GM18951 (cell line): Measurements from ENCODE around the gene PLCL1.

Experiments used
- POLR2A ChIP-seq: IDR thresholded peaks from 4 replicates; pipeline ENCODE4 v1.6.1; 2011; ENCODE audit warnings: mild to moderate bottlenecking; ENCODE audit not compliant: insufficient read length, insufficient read depth; ENCODE audit errors: extremely low read depth
- in situ Hi-C: fragments of 300-500 bp; cut with MboI; formaldehyde crosslinking; loops from one replicate; pipeline ENCODE4 v1.12.0; 2022; ENCODE audit warnings: low sequenced_read_pairs, mixed read lengths, inconsistent platforms; ENCODE audit not compliant: unreplicated experiment

PLCL1 gene

DNA sequence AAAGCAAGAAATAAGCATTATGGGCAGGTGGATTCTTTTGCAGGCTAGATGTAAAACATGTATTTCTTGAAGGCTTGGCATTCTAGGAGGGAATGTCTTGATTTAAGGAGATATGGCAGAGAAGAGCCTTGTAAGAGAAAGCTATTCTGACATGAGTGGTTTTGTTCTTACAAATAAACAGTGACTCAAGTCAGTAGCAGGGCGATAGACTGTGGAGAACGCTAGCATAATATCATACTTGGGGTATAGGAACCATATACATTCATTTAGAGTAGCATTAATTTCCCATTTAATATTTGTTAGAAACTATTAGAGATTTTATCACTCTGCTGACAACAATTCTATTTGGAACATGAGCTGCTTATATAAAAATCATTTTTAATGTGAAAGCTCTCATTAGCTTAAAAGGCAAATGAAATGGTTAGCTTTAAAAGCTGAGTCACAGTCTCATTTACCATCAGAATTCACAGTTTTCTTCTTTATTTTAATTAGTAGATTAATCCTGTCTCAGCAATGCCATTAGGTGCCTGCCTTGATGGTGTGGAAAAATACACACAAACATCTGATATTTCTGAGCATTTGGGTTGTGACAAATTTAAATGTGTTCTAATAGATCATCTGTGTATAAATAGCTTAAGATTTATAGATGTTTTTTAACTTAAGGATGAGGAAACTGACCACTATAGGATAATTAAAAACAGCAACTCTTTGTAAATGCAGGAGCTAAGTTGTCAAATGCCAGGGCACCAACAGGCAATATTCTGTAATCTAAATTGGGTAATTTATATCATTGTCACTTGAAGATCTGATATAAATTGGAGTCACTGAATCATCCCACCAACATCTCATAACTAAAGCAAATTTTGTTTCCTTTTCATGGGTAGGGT is 276.7 kb downstream of the PLCL1 start:
- in situ Hi-C loops = no loop called here
- no peak for TF ChIP-seq POLR2A

DNA sequence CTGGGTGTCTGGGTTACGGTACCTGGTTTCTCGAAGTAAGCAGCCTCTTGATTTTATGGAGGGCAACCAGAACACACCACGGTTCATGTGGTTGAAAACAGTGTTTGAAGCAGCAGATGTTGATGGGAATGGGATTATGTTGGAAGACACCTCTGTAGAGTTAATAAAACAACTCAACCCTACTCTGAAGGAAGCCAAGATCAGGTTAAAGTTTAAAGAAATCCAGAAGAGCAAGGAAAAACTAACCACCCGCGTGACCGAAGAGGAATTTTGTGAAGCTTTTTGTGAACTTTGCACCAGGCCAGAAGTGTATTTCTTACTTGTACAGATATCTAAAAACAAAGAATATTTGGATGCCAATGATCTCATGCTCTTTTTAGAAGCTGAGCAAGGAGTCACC is 279.8 kb downstream of the PLCL1 start:
- in situ Hi-C loops = no loop called here
- no peak for TF ChIP-seq POLR2A

DNA sequence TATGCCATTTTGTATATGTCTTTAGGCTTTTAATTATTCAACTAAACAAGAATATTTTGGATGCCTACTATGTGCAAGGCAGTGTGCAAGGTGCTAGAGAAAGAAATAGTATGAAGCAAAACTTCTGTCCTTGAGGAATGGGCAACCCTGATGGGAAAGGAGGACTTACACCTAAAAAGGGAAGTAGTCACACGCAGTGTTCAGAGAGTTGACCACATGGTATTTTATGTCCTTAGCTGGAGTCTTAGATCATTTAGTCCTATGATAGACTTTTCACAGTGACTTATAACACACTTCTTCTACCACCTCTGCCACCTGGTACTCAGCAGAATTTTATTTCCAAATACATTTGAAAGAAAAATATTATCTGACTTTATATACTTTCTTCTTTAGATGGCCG is 291.6 kb downstream of the PLCL1 start:
- in situ Hi-C loops = no loop called here
- TF ChIP-seq POLR2A = no peak

DNA sequence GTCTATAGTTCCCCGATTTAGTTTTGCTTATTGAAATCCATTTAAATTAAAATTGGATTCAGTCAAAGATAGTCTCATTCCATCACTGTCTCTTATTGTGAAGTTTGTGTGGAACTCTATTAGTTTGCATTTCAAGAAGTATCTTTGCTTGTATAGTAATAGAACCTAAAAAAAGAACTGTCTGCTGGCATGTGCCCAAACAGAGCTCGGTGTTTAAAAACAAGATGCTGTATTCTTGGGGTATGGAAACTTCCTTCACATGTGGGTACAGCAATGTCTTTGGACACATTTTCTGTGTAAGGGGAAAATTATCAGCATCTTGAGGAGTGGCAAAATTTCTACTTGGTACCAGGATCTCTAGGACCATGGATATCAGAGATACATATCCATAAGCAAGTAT is 292.6 kb downstream of the PLCL1 start:
- in situ Hi-C loops = no loop called here
- TF ChIP-seq POLR2A = no peak

DNA sequence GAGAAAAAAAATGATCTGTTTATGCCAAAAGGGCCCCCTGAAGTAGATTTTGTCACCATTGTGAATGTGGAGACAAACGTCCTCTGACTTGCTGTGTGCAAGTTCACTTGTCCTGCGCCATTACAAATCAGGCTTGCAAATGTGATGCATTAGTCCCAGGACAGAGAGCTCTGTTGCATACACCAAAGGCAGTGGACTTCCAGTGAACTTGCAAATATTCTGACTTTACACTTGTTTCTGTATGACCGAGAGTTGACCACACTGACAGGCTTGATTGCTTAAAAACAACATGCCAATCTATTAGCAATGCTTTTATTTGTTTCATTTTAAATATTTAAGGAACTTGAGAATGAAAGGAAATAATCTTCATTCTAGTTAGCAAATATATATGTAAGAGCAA is 293.2 kb downstream of the PLCL1 start:
- in situ Hi-C loops = no loop called here
- no peak for TF ChIP-seq POLR2A

DNA sequence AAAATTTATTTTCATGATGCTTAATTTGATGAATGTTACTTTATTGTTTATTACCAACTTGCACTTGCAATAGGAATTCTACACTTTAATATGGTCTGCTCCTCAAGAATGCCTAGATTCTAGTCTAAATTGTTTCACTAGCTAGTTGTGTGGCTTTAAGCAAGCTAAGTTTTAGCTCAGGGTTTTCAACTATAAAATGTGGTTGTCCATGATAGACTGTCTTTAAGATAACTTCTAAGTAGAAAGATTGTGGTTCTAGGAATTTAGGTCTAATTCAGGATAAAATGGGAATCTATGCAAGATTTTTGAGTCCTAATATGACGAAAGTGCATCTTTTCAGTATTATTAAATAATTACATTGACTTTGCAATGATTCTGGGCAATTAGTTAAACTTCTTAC is 294.0 kb downstream of the PLCL1 start:
- in situ Hi-C loops = no loop called here
- TF ChIP-seq POLR2A = no peak

DNA sequence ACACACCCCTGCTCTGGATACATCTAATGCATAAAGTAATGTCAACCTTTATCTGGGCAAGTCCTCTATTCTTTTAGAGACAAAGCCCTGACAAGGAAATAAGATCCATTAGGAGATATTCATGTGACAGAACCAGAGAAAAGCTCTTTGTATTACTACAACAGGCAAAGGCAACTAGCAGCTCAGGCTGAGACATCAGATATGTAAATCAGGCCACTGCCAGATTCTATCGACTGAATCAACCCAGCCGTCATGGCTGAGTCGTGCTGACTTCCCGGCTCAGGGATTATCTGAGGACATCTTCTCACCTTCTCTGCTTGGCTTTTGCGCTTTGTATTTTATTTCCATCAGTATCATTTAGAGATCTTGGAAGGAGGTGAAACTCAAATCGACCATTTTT is 294.5 kb downstream of the PLCL1 start:
- TF ChIP-seq POLR2A = no peak
- in situ Hi-C loops = no loop called here

DNA sequence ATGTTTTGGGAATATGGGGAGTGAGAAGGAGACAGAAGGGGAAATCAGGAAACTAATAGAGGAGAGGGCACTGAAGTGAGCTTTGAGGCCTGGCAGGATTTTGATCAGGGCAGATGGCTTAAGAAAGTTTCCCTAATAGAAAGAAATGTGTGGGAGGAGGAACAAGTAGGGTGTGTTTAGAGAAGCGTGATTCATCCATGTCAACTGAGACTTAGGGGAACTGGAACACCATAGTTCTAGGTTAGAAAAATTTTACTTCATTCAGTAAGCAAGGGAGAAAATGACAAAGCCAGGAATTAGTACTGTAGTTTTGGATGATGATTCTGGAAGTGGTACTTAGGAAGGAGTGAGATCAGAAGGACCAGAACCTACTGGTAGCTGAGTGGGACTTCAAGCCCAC is 296.0 kb downstream of the PLCL1 start:
- in situ Hi-C loops = no loop called here
- no peak for TF ChIP-seq POLR2A

DNA sequence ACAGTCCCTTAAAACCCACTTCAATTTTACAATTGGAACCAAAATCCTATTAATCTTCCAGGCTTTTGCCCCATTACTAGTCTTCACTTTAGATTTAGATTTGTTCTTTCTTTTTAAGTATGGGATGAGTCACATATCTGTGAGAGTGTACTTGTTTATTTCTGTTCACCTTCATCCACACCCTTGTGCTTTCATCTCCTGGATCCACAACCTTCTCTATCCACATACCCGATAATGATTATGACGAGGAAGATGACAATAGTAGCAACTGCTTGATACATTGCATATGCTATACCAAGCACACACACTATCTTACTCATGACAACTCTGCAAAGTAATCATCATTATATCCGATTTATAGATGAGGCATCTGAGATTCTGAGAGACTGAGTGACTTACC is 297.3 kb downstream of the PLCL1 start:
- in situ Hi-C loops = no loop called here
- TF ChIP-seq POLR2A = no peak

DNA sequence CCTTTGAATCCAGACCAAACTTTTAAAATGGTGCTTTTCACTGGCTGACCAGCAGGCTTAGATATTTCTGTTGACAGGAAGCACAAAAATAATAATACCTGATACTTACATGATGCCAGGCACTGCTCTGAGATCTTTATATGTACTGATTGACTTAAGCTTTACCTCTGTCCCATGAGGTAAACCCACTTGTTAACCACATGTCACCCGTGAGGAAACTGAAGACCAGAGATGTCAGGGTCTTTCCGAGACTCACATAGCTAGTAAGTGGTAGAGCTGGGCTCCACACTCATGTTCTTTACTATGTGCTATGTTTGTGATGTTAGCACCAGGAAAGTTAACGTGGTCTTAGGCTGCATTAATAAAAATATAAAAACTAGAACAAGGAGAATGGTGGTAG is 297.7 kb downstream of the PLCL1 start:
- in situ Hi-C loops = no loop called here
- TF ChIP-seq POLR2A = no peak

DNA sequence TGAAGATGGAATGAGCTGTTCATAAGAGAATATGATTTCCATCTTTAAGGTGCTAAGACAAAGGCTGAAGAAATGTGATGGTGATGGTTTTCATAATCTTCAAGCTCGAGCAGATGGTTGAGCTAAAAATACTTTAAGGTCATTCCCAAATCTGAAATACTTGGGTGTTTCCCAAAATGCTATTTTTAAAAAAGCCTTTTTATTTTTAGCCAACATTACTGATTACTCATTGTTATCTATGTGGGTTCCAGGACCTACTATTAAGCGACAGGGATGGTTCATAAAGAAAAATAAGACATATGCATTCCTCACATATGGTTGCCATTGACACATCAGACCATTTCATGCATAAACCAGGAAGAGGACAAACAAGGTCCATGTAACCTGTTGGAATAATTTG is 298.5 kb downstream of the PLCL1 start:
- in situ Hi-C loops = no loop called here
- no peak for TF ChIP-seq POLR2A

DNA sequence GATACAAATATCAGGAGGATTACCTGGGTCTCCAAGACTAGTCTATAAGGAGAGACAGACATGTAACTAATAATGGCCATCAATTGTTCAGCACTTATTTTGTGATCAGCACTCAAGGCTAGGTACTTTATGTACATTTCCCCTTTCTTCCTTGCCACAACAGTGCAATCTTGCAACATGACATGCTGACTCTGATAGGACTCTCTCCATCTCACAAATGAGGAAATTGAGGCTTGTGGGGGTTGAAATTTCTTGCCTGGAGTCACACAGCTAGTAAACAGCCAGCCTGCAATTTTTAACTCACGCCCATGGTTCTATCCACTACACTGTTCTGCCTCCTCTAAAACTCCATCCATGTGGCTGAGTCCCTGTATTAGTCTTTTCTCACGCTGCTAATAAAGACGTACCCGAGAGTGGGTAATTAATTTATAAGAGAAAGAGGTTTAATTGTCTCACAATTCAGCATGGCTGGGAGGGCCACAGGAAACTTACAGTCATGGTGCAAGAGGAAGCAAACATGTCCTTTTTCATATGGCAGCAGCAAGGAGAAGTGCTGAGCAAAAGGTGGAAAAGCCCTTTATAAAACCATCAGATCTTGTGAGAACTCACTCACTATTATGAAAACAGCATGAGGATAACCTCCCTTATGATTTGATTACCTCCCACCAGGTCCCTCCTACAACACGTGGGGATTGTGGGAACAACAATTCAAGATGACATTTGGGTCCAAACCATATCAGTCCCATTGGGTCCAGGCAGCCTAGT is 302.4 kb downstream of the PLCL1 start:
- in situ Hi-C loops = no loop called here
- no peak for TF ChIP-seq POLR2A

DNA sequence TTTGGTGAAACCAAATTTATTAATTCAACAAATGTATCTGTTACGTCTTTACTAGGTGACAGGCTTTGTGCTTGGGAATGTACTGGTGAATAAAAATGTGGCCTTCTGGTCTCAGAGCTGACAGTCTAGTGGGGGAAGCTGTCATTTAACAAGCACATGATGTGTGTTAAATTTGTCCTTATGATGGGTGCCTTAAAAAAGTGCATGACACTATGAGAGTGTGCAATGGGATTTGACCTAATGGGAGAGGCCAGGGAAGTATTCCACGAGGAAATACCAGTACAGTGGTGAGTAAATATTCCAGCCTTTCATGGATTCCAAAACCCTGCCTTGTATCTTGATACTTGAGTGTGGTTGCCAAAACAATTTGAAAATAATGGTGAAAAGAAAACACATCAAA is 308.9 kb downstream of the PLCL1 start:
- TF ChIP-seq POLR2A = no peak
- in situ Hi-C loops = no loop called here

DNA sequence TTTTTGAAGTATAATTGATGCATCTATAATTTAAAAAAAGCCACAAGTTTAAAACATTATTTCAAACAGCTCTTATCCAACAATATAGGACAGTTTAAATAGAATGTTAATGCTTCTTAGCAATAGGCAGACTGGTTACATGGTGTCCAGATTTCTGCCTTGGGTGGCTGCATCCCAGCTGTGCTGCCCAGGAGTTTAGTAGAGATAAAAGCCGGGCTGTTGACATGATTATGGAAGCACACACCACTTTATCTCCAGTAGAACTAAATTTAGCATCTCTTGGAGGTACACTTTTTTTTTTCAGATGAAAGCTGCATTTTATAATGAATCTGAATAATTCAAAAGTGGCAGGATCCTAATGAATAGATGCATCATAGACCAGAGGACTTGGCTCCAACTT is 309.7 kb downstream of the PLCL1 start:
- in situ Hi-C loops = no loop called here
- TF ChIP-seq POLR2A = no peak
